NCI-H460 (cell line): ENCODE results near the gene TBC1D4. TPM values are rescaled to one million over a fixed set of nuclear protein-coding genes. Genes with fewer than 3 reads are reported as not detected.
"Not testable (repeated sequence)": the region's sequence is repeated elsewhere in the genome, so short reads cannot be mapped to it uniquely, and the experiment has no call there.

Source experiments
- DNase-seq: peaks from one replicate; pipeline ENCODE4 v3.0.0-alpha.2; 2016; ENCODE audit warnings: low read depth; ENCODE audit errors: extremely low read depth
- total RNA-seq: library from RNA; depleted of rRNA; stranded (reverse); fragments of >200 nt; shearing (Covaris generic); gene quantifications from 2 replicates; pipeline ENCODE4 v1.2.3, GENCODE V29; 2014

TBC1D4 gene
- total RNA-seq, 1 experiment from 2014 or later: 14.0 TPM

DNA sequence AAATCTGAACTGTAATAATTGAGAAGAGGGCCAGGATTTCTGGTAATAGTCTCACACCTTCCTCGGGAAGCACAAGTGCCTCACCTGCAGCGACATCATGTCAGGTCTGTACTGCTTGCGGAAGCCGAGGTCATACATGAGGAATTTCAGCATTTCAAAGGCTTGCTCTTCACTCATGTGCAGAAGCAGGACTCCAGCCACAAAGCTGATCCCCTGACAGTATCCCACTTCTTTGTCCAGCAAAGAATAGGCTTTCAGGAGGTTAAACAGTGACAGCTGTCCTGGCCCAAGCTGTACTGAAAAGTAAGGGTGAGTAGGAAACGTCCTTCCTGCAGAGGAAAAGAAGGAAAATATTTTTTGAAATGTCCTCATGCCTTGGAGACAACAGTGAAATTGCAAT, 182.7 kb downstream of the TBC1D4 start:
- DNase-seq: no peak

GRCh38 chr13:75296641-75297040, 185.3 kb downstream of the TBC1D4 start:
- no peak for DNase-seq

GRCh38 chr13:75295201-75295600, 186.8 kb downstream of the TBC1D4 start:
- DNase-seq: no peak

DNA sequence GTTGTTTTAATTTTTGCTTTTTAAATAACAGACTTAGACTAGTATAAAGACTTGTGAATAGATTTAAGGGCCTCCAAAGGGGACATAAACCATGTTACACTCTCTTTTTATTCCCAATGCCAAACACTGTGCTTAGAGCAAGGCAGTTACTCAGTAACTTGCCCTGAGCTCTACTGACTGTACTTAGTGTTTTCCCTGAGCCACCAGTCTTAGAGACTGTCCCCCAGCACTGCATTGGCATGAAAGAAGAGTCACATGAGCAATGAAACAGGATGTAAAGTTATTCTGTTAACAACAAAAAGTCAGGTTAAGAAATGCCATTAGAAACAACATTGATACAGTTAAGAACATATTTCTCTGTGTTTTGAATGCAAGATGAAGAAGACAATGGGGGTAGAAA, 187.9 kb downstream of the TBC1D4 start:
- DNase-seq: no peak

- no peak for DNase-seq
These were observed 196.7 kb downstream of the TBC1D4 start for GRCh38 chr13:75285310-75285709.

DNA sequence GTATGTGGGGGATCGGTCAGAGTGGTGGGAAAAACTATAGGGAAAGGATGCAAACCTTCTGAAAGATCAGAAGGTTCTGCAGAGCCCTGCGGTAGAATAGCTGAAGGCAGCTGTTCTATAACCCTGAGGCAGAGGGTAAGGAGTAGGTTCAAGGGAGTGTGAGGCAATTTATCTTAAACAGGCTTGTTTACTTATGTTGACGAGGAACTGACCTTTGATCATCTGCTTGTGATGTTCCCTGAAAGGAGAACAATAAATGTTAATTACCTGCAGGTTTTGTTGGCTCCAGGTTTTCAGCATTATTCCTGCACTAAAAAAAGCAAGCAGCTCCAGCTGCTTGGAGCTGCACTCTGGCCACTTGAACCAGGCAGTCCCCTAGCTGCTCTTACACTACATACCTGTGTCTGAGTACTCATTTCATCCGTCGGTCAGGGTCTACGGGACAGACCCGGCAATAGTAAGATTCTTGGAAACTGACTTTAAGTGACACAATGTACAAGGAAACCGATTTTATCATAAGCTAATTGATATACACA, 202.1 kb downstream of the TBC1D4 start:
- DNase-seq: no peak

DNA sequence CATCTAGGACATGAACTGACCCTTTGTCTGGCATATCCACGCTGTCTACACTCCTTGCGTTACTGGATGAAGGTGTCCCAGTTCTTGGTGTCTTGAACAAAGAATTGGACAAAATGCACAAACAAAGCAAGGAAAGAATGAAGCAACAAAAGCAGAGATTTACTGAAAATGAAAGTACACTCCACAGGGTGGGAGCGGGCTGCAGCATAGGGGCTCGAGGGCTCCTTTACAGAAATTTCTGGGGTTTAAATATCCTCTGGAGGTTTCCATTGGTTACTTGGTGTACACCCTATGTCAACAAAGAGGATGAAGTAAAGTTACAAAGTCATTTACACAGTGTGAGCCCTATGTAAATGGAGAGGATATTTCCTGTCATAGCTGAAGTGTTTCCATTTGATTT, 208.3 kb downstream of the TBC1D4 start:
- DNase-seq: not testable (repeated sequence)

- no peak for DNase-seq
These were observed 210.1 kb downstream of the TBC1D4 start for GRCh38 chr13:75271846-75272245.

DNA sequence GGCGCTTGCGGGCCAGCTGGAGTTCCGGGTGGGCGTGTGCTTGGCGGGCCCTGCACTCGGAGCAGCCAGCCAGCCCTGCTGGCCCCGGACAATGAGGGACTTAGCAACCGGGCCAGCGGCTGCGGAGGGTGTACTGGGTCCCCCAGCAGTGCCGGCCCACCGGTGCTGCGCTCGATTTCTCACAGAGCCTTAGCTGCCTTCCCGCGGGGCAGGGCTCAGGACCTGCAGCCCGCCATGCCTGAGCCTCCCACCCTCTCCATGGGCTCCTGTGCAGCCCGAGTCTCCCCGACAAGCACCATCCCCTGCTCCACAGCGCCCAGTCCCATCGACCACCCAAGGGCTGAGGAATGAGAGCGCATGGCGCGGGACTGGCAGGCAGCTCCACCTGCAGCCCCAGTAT, 213.5 kb downstream of the TBC1D4 start:
- DNase-seq: not testable (repeated sequence)

DNA sequence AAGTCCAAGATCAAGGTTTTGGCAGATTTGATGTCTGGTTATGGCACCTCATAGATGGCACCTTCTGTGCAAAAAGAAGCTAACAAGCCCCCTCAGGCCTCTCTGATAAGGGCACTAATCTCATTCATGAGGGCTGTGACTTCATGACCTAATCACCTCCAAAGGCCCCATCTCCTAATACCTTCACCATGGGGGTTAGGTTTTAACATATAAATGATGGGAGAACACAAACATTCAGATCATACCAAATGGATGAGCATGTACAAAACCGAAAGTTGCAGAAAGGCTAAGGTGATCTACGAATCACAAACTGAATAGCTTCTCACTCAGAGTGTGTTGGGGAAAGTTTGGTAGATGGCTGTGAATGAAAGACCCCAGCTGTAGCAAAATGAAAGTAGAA, 217.4 kb downstream of the TBC1D4 start:
- no peak for DNase-seq

DNA sequence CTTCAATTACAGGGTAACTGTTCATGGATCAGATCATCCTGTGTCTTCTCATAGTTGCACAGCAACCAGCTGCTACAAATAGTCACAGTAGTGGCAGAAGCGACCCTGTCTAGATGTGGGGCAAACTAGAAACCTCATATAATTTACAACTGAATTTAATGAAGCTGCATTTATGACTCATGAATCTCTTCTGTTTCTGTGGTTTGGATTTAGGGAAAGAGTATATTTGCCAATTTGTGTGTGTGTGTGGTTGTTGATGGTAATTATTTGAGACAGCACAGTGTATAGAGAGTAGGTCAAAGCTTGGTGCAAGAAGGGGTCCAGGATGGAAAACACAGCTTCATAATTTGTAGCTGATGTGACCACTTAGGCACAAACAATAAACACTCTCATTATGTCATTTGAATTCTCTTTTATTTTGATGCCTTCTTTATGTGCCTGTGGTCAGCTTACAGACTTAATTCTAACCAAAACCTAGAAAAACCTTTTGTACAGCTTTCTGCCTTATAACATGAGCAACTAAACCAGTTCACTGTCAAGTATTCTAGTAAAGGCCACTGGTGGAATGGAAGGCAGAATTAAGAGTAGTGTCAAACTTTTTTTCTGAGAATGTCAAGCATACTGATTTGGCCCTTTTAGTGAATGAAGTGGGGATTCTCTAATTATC, 218.1 kb downstream of the TBC1D4 start:
- DNase-seq: no peak

DNA sequence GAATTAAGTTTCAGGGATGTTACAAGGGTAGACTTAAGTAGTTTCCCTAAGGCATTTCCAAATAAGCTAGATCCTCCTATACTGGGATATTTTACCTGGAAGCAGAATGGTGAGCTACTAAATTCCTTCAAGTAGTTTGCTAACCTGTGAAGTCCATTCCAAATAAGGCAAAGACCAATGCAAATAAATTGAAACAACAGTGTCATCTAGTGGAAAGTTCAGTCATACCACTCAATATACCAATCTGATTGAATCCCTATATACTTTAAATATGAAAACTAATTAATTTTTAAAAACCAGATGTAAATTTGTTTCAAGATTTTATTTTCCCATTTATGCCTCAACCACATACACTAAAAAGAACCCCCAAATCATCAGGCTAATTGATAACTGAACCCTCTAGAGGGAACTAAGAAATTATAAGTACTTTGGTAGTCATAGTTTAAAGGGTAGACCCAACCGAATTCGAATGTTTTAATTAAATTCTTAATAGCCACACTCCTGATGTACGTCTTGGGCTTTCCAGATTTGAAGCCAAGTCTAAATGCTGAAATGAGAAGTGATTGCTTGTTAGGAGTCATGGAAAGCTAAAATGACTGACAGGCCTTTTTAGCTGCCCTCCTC, 223.7 kb downstream of the TBC1D4 start:
- peak; percentile 31 for DNase-seq

GRCh38 chr13:75256922-75257321, 225.0 kb downstream of the TBC1D4 start:
- DNase-seq: no peak

- DNase-seq: no peak
These were observed 226.3 kb downstream of the TBC1D4 start for GRCh38 chr13:75255653-75256052.

- no peak for DNase-seq
These were observed 226.8 kb downstream of the TBC1D4 start for GRCh38 chr13:75255147-75255546.

GRCh38 chr13:75251188-75251587, 230.8 kb downstream of the TBC1D4 start:
- DNase-seq: no peak

GRCh38 chr13:75250526-75251178, 231.3 kb downstream of the TBC1D4 start:
- DNase-seq: no peak

DNA sequence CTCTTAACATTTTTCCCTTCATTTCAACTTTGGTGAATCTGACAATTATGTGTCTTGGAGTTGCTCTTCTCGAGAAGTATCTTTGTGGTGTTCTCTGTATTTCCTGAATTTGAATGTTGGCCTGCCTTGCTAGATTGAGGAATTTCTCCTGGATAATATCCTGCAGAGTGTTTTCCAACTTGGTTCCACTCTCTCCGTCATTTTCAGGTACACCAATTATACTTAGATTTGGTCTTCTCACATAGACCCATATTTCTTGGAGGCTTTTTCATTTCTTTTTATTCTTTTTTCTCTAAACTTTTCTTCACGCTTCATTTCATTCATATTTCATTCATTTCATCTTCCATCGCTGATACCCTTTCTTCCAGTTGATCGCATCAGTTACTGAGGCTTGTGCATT, 236.4 kb downstream of the TBC1D4 start:
- not testable (repeated sequence) for DNase-seq

DNA sequence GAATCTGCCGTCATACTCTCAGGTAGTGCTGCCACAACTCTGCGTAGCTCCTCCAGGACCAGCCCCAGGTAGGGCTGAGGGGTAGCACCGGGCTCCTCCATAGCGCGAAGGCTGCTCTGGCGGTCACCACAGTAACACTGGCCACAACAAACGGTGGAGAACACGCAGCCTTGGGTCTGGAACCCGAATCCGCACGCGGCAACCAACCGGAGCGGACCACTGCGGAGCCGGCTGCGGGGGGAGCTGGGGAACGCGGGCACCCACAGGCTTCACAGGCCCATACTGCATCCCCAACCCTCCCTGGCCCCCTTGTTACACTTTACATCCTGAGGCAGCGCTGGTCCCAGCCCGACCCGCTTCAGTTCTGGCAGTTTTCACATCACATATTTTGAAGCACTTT, 241.7 kb downstream of the TBC1D4 start:
- not testable (repeated sequence) for DNase-seq

- DNase-seq: no peak
These were observed 245.2 kb downstream of the TBC1D4 start for GRCh38 chr13:75236774-75237173.
